ENCODE data around the gene MEPE.

The MEPE gene

GRCh38 chr4:87843936-87844335, 11.2 kb downstream of the MEPE start:
- DNase-seq: no peak

- no peak for DNase-seq
Observed at GRCh38 chr4:87844452-87844851, 11.7 kb downstream of the MEPE start.

GRCh38 chr4:87846226-87846625, 13.5 kb downstream of the MEPE start:
- DNase-seq: no peak

- DNase-seq: peak; percentile 28
Observed at GRCh38 chr4:87848622-87849351, 16.0 kb downstream of the MEPE start.

- no peak for DNase-seq
Observed at GRCh38 chr4:87849612-87850011, 16.8 kb downstream of the MEPE start.

- DNase-seq: no peak
Observed at GRCh38 chr4:87851332-87851731, 18.6 kb downstream of the MEPE start.

GRCh38 chr4:87851953-87852352, 19.2 kb downstream of the MEPE start:
- no peak for DNase-seq

- DNase-seq: no peak
Observed at GRCh38 chr4:87853108-87853507, 20.3 kb downstream of the MEPE start.

- no peak for DNase-seq
Observed at GRCh38 chr4:87853891-87854290, 21.1 kb downstream of the MEPE start.

GRCh38 chr4:87855559-87855958, 22.8 kb downstream of the MEPE start:
- no peak for DNase-seq

- no peak for DNase-seq
Observed at GRCh38 chr4:87856816-87857215, 24.0 kb downstream of the MEPE start.

GRCh38 chr4:87857789-87858188, 25.0 kb downstream of the MEPE start:
- no peak for DNase-seq

GRCh38 chr4:87862236-87862635, 29.5 kb downstream of the MEPE start:
- no peak for DNase-seq

- DNase-seq: no peak
Observed at GRCh38 chr4:87863486-87863885, 30.7 kb downstream of the MEPE start.

- DNase-seq: no peak
Observed at GRCh38 chr4:87864321-87864720, 31.6 kb downstream of the MEPE start.

- no peak for DNase-seq
Observed at GRCh38 chr4:87865288-87865687, 32.5 kb downstream of the MEPE start.

GRCh38 chr4:87865960-87866598, 33.3 kb downstream of the MEPE start:
- no peak for DNase-seq

- no peak for DNase-seq
Observed at GRCh38 chr4:87868522-87868921, 35.8 kb downstream of the MEPE start.

GRCh38 chr4:87872028-87872427, 39.3 kb downstream of the MEPE start:
- DNase-seq: no peak

- no peak for DNase-seq
Observed at GRCh38 chr4:87875191-87875590, 42.4 kb downstream of the MEPE start.

GRCh38 chr4:87880106-87880505, 47.3 kb downstream of the MEPE start:
- no peak for DNase-seq

GRCh38 chr4:87881115-87881514, 48.3 kb downstream of the MEPE start:
- no peak for DNase-seq

- no peak for DNase-seq
Observed at GRCh38 chr4:87882321-87882720, 49.6 kb downstream of the MEPE start.

GRCh38 chr4:87882861-87883260, 50.1 kb downstream of the MEPE start:
- no peak for DNase-seq

Measured in CD4-positive, alpha-beta T cell treated with Interleukin-10 for 1 hour (primary cell).